Thyroid gland (tissue), 4 donors: ENCODE measurements around the gene AFAP1L1.
"Not testable (repeated sequence)": the region's sequence is repeated elsewhere in the genome, so short reads cannot be mapped to it uniquely, and the experiment has no call there.

ENCODE experiments used
- CTCF ChIP-seq, 6 experiments: fragments of 200-600 bp in 3 of 6; fragments of 450-650 bp in 3 of 6; sonication (generic) in 3 of 6; IDR thresholded peaks; one replicate each; pipeline ENCODE4 v1.5.1; 2016 to 2019; ENCODE audit warnings: antibody characterized with exemption in 6 of 6, mild to moderate bottlenecking in 2 of 6, inconsistent platforms in 1 of 6, moderate library complexity in 1 of 6
- POLR2A ChIP-seq, 2 donors: fragments of 450-650 bp; IDR thresholded peaks; one replicate each; pipeline ENCODE4 v1.6.1; 2017; ENCODE audit warnings: antibody characterized with exemption in 2 of 2, mild to moderate bottlenecking in 2 of 2, moderate library complexity in 1 of 2

GRCh38 chr5:149272781-149273180, 1.1 kb downstream of the AFAP1L1 start:
- TF ChIP-seq CTCF, POLR2A (IDR thresholded peaks at IDR 0.05): not testable (repeated sequence)
